ENCODE measurements around the gene SP110.

Gene SP110

DNA sequence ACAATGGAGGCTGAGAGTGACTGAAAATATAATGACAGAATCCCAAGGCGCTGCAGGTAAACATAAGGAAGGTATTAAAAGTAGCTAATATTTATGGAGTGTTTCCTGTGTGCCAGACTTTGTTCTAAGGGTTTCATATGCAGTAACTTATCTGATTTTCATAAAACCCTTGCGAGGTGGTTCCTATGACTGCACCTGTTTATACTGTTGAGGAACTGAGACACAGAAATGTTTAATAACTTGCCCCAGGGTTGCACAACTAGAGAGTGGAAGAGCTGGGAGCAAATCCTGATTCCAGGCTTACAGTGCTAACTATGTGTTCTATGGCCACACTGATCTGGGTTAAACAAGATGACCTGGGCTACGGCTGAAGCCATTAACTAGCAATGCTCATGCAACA is 2.4 kb downstream of the SP110 start:
- Histone ChIP-seq H3K36me3 (ENCODE audit: insufficient read depth, low read length) (no peaks in the 10 kb centered on the region), H3K4me3 (ENCODE audit: low read length) (no peak overlapping the region), H2AFZ (ENCODE audit: low read depth, low read length) (no peak overlapping the region), H3K4me1 (ENCODE audit: insufficient read depth, low read length) (no peaks in the 10 kb centered on the region), H3K27me3 (ENCODE audit: insufficient read depth, low read length) (no peaks in the 10 kb centered on the region), H3K9me3 (ENCODE audit: low read length) (no peaks in the 10 kb centered on the region)

GRCh38 chr2:230216489-230216888 is 3.3 kb downstream of the SP110 start:
- Histone ChIP-seq H2AFZ (ENCODE audit: low read depth, low read length) (no peak overlapping the region), H3K27me3 (ENCODE audit: insufficient read depth, low read length) (no peaks in the 10 kb centered on the region), H3K36me3 (ENCODE audit: insufficient read depth, low read length) (no peaks in the 10 kb centered on the region), H3K9me3 (ENCODE audit: low read length) (no peaks in the 10 kb centered on the region), H3K4me1 (ENCODE audit: insufficient read depth, low read length) (no peaks in the 10 kb centered on the region), H3K4me3 (ENCODE audit: low read length) (no peak overlapping the region)

DNA sequence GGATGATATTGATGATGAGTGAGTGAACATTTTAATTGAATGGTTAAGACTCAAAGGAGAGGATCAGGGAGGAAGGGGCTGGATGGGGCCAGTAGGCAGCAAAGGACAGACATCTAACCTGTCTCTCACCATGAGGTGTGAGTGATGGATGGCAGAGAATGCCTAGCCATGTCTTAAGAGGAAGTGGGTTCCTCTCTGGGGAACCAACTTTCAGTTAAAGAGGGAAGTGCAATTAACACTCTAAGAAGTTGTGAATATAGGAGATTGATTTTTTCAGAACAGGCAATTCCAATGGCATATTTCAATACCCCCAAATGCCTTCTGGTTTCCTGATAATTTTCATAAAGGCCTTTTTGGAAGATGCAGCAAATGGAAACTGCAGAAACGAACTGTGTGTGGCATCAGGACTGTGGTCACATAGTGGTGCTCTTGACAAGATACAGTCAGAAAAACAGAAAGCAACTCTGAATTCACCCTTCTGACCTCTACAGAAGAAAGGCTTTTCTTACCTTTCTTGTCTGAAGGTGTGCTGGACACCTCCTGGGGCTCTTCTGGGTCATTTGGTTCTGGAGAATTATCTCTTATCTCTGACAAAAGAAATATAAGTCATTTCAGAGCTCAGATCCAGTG is 10.2 kb downstream of the SP110 start:
- no peaks in the 10 kb centered on the region for H3K4me1 ChIP-seq (ENCODE audit: insufficient read depth, low read length)
- no peaks in the 10 kb centered on the region for H3K27me3 ChIP-seq (ENCODE audit: insufficient read depth, low read length)
- H3K4me3 ChIP-seq (ENCODE audit: low read length), result no peak overlapping the region
- H3K36me3 ChIP-seq (ENCODE audit: insufficient read depth, low read length), result no peaks in the 10 kb centered on the region
- H3K9me3 ChIP-seq (ENCODE audit: low read length), result no peaks in the 10 kb centered on the region
- no peak overlapping the region for H2AFZ ChIP-seq (ENCODE audit: low read depth, low read length)

- no peaks in the 10 kb centered on the region for H3K4me1 ChIP-seq (ENCODE audit: insufficient read depth, low read length)
- H3K9me3 ChIP-seq (ENCODE audit: low read length), result no peaks in the 10 kb centered on the region
- no peak overlapping the region for H3K4me3 ChIP-seq (ENCODE audit: low read length)
- no peak overlapping the region for H2AFZ ChIP-seq (ENCODE audit: low read depth, low read length)
- H3K27me3 ChIP-seq (ENCODE audit: insufficient read depth, low read length), result no peaks in the 10 kb centered on the region
- H3K36me3 ChIP-seq (ENCODE audit: insufficient read depth, low read length), result no peaks in the 10 kb centered on the region
These were observed 11.2 kb downstream of the SP110 start for GRCh38 chr2:230208576-230208975.

DNA sequence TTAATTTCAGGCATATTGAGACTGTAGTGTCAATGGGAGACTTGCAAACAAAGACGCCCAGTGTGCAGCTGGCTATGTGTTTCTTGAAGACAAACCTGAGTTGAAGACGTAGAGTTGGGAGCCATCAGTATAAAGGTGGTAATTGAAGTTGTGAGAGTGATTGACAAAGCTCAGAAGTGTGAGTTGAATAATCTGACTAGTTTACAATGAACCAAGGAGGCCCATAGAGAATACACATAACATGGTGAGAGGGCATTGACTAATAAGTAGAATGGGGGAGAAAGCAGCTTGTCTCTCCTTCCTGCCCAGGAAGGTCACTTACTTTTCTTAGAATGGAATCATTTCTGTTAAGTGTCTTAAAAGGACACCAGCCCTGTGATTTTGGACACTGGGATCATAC is 14.1 kb downstream of the SP110 start:
- no peaks in the 10 kb centered on the region for H3K9me3 ChIP-seq (ENCODE audit: low read length)
- no peaks in the 10 kb centered on the region for H3K36me3 ChIP-seq (ENCODE audit: insufficient read depth, low read length)
- no peak overlapping the region for H2AFZ ChIP-seq (ENCODE audit: low read depth, low read length)
- H3K4me3 ChIP-seq (ENCODE audit: low read length), result no peak overlapping the region
- H3K27me3 ChIP-seq (ENCODE audit: insufficient read depth, low read length), result no peaks in the 10 kb centered on the region
- H3K4me1 ChIP-seq (ENCODE audit: insufficient read depth, low read length), result no peaks in the 10 kb centered on the region

- H3K4me1 ChIP-seq (ENCODE audit: insufficient read depth, low read length), result no peaks in the 10 kb centered on the region
- no peaks in the 10 kb centered on the region for H3K27me3 ChIP-seq (ENCODE audit: insufficient read depth, low read length)
- no peak overlapping the region for H3K4me3 ChIP-seq (ENCODE audit: low read length)
- H3K36me3 ChIP-seq (ENCODE audit: insufficient read depth, low read length), result no peaks in the 10 kb centered on the region
- H3K9me3 ChIP-seq (ENCODE audit: low read length), result no peaks in the 10 kb centered on the region
- no peak overlapping the region for H2AFZ ChIP-seq (ENCODE audit: low read depth, low read length)
These were observed 14.8 kb downstream of the SP110 start for GRCh38 chr2:230205034-230205433.

DNA sequence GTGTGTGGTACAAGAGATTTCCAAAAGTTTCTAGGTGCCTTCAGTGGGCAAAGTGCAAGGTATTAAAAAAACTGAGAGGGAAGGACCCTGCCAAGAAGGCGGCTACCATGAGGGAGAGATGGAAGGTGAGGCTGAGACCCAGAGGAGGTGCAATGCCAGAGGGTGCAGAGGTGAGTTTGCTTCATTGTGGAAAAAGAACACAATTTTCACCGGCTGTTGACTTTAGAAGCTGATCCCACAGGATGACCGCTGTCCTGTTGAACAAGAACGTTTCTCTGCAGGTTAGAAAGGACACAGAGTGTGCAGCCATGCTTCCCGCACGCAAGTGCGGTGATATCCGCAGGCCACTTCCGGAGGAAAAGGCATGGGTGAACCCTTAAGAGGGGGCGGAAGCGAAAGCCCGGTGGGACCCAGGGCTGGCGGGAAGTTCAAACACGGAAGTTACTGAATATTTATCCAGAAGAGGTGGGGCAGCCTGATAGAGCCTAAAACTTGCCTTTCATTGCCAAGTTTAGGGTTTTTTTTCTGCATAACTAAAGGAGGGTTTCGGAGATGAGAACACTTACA is 16.6 kb downstream of the SP110 start:
- no peaks in the 10 kb centered on the region for H3K4me1 ChIP-seq (ENCODE audit: insufficient read depth, low read length)
- H3K36me3 ChIP-seq (ENCODE audit: insufficient read depth, low read length), result no peaks in the 10 kb centered on the region
- no peaks in the 10 kb centered on the region for H3K27me3 ChIP-seq (ENCODE audit: insufficient read depth, low read length)
- H3K4me3 ChIP-seq (ENCODE audit: low read length), result no peak overlapping the region
- H2AFZ ChIP-seq (ENCODE audit: low read depth, low read length), result no peak overlapping the region
- no peaks in the 10 kb centered on the region for H3K9me3 ChIP-seq (ENCODE audit: low read length)

GRCh38 chr2:230202430-230203109 is 17.2 kb downstream of the SP110 start:
- Histone ChIP-seq H3K36me3 (ENCODE audit: insufficient read depth, low read length) (no peaks in the 10 kb centered on the region), H3K4me1 (ENCODE audit: insufficient read depth, low read length) (no peaks in the 10 kb centered on the region), H2AFZ (ENCODE audit: low read depth, low read length) (no peak overlapping the region), H3K4me3 (ENCODE audit: low read length) (no peak overlapping the region), H3K9me3 (ENCODE audit: low read length) (no peaks in the 10 kb centered on the region), H3K27me3 (ENCODE audit: insufficient read depth, low read length) (no peaks in the 10 kb centered on the region)

- Histone ChIP-seq H3K9me3 (ENCODE audit: low read length) (no peaks in the 10 kb centered on the region), H3K36me3 (ENCODE audit: insufficient read depth, low read length) (no peaks in the 10 kb centered on the region), H2AFZ (ENCODE audit: low read depth, low read length) (no peak overlapping the region), H3K4me1 (ENCODE audit: insufficient read depth, low read length) (no peaks in the 10 kb centered on the region), H3K27me3 (ENCODE audit: insufficient read depth, low read length) (no peaks in the 10 kb centered on the region), H3K4me3 (ENCODE audit: low read length) (no peak overlapping the region)
These were observed 34.8 kb downstream of the SP110 start for GRCh38 chr2:230184727-230185578.

- H3K27me3 ChIP-seq (ENCODE audit: insufficient read depth, low read length), result no peaks in the 10 kb centered on the region
- H3K4me1 ChIP-seq (ENCODE audit: insufficient read depth, low read length), result peaks cover 16% of the 10 kb centered on the region
- no peaks in the 10 kb centered on the region for H3K36me3 ChIP-seq (ENCODE audit: insufficient read depth, low read length)
- no peak overlapping the region for H2AFZ ChIP-seq (ENCODE audit: low read depth, low read length)
- H3K9me3 ChIP-seq (ENCODE audit: low read length), result no peaks in the 10 kb centered on the region
- H3K4me3 ChIP-seq (ENCODE audit: low read length), result no peak overlapping the region
These were observed 38.6 kb downstream of the SP110 start for GRCh38 chr2:230181195-230181594.

- H3K4me1 ChIP-seq (ENCODE audit: insufficient read depth, low read length), result peaks cover 16% of the 10 kb centered on the region
- H2AFZ ChIP-seq (ENCODE audit: low read depth, low read length), result no peak overlapping the region
- H3K9me3 ChIP-seq (ENCODE audit: low read length), result no peaks in the 10 kb centered on the region
- no peaks in the 10 kb centered on the region for H3K36me3 ChIP-seq (ENCODE audit: insufficient read depth, low read length)
- no peaks in the 10 kb centered on the region for H3K27me3 ChIP-seq (ENCODE audit: insufficient read depth, low read length)
- H3K4me3 ChIP-seq (ENCODE audit: low read length), result no peak overlapping the region
These were observed 39.9 kb downstream of the SP110 start for GRCh38 chr2:230179907-230180306.

DNA sequence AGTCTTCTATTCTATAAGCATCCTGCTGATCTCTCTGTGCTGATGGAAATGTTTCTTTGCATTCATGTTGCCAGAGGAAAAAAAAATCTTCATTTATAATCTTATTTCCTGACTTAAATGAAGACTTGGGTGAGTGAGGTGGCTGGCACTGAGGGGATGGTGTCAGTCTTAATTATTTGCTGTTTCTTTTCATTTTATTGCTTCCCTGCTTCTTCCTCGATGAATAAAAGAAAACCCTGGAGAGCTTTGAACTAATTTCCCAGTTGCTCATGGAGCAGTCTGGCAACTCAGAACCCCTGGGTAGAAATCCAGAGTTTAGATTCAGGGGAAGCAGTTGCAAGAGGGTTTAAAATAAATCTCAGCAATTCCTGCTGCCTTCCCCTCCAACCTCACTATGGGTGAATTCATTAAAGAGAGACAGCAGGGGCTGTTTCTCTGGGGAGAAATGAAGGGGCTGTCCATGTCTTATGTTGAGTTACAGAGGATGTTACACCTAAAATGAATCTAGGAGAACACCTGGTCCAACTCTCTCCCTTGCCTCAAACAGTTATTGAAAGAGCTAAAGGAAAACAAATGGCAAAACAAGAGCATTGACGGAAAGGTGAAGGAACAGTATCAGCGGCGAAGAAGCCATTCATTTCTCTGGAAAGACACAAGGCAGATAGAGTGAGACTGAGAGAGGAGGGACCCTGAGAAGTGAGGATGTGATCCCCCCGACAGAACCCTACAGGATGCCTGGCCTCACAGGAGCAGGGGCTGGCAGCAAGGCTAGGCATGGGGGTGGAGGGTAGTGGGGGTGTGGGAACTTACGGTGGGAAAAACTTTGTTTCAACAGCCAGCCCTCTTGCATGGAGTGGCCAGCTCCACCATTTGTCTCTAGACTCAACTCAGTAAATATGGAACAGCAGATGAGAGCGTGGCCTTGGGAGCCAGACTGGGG is 41.0 kb downstream of the SP110 start:
- H3K36me3 ChIP-seq (ENCODE audit: insufficient read depth, low read length), result no peaks in the 10 kb centered on the region
- no peaks in the 10 kb centered on the region for H3K9me3 ChIP-seq (ENCODE audit: low read length)
- no peak overlapping the region for H3K4me3 ChIP-seq (ENCODE audit: low read length)
- no peaks in the 10 kb centered on the region for H3K27me3 ChIP-seq (ENCODE audit: insufficient read depth, low read length)
- peaks cover 16% of the 10 kb centered on the region for H3K4me1 ChIP-seq (ENCODE audit: insufficient read depth, low read length)
- no peak overlapping the region for H2AFZ ChIP-seq (ENCODE audit: low read depth, low read length)
